Daoy (cell line): ENCODE results near the gene PFKP. TPM values are rescaled to one million over a fixed set of nuclear protein-coding genes. Genes with fewer than 3 reads are reported as not detected.
A peak's percentile ranks its signal among the peaks of the same experiment; 100 is the strongest.
"Not testable (repeated sequence)": the region's sequence is repeated elsewhere in the genome, so short reads cannot be mapped to it uniquely, and the experiment has no call there.

Experiments
- DNase-seq: peaks from one replicate; pipeline ENCODE4 v3.0.0-alpha.2; 2015; ENCODE audit warnings: low read depth
- total RNA-seq: library from RNA; depleted of rRNA; stranded (reverse); fragments of >200 nt; shearing (Covaris generic); gene quantifications from 2 replicates; pipeline ENCODE4 v1.2.3, GENCODE V29; 2014

PFKP gene
- total RNA-seq, 1 experiment from 2014 or later, result 183 TPM

GRCh38 chr10:3046981-3047547 is 20.3 kb upstream of the PFKP start:
- no peak for DNase-seq

GRCh38 chr10:3047596-3047995 is 19.8 kb upstream of the PFKP start:
- no peak for DNase-seq

GRCh38 chr10:3048119-3049019 is 19.0 kb upstream of the PFKP start:
- peak; percentile 30 for DNase-seq

GRCh38 chr10:3051692-3052091 is 15.7 kb upstream of the PFKP start:
- DNase-seq, result no peak

- no peak for DNase-seq
These were observed 14.2 kb upstream of the PFKP start for GRCh38 chr10:3053155-3053554.

GRCh38 chr10:3054183-3054850 is 13.0 kb upstream of the PFKP start:
- DNase-seq, result no peak

- DNase-seq, result no peak
These were observed 12.5 kb upstream of the PFKP start for GRCh38 chr10:3054851-3055199.

GRCh38 chr10:3056280-3057037 is 10.9 kb upstream of the PFKP start:
- DNase-seq, result no peak

- no peak for DNase-seq
These were observed 9.4 kb upstream of the PFKP start for GRCh38 chr10:3057946-3058345.

- DNase-seq, result no peak
These were observed 7.4 kb upstream of the PFKP start for GRCh38 chr10:3059974-3060373.

GRCh38 chr10:3060481-3060889 is 6.9 kb upstream of the PFKP start:
- no peak for DNase-seq

GRCh38 chr10:3061323-3061898 is 5.9 kb upstream of the PFKP start:
- not testable (repeated sequence) for DNase-seq

GRCh38 chr10:3062502-3063186 is 4.7 kb upstream of the PFKP start:
- DNase-seq, result no peak

- no peak for DNase-seq
These were observed 2.9 kb upstream of the PFKP start for GRCh38 chr10:3064423-3064822.

- DNase-seq, result no peak
These were observed 1.7 kb upstream of the PFKP start for GRCh38 chr10:3065622-3066021.

- DNase-seq, result no peak
These were observed 831 bp upstream of the PFKP start for GRCh38 chr10:3066317-3067117.

GRCh38 chr10:3067859-3068179 is 471 bp downstream of the PFKP start:
- no peak for DNase-seq

- DNase-seq, result peak; percentile 56
These were observed 1.0 kb downstream of the PFKP start for GRCh38 chr10:3068201-3068967.

- DNase-seq, result peak; percentile 16
These were observed 1.8 kb downstream of the PFKP start for GRCh38 chr10:3068968-3069737.
